Activated T-helper 1 cell treated with Interleukin-2 at 50 U/mL for 16 hours (primary cell): ENCODE measurements around the gene RPGR.

Experiments used
- DNase-seq: peaks from one replicate; pipeline ENCODE4 v3.0.0-alpha.2; 2020; ENCODE audit warnings: low read depth

RPGR gene

DNA sequence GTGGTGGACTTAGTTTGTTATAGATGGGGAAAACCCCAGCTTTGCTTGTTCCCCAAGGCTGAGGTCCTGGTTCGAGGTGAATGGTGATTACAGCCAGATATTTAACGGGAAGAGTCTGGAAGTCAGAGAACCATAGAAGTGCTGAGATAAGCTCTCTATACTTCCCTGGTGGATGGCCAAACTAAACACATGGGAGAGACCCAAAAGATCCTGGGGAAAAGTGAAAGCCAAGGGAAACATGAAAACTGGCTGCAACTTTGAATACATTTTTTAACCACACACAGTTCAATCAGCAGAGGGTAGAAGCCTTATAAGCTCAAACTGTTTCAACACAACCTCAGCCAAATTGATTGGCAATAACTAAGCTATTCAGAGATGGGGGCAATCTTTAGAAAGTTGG lies 77.3 kb downstream of the RPGR start:
- DNase-seq, result no peak

GRCh38 chrX:38247051-38247450 lies 80.3 kb downstream of the RPGR start:
- DNase-seq, result no peak

DNA sequence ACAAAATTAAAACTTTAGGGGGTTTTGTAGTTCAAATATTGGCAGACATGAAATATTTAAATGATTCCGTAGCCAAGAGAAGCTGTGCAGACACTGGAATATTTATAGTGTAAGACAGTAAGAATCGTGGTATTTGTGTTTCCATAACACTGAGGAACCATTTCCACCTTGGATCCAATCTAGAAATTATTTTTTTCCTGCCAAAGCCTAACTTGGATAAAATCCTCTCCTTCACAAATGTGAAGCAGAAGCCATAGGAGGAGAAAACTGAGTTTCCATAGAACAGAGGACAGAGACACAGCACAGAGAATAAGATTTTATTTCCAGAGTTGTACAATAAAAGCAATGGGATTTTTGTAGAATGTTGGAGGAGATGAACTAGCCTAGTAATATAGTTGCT lies 86.8 kb downstream of the RPGR start:
- no peak for DNase-seq

DNA sequence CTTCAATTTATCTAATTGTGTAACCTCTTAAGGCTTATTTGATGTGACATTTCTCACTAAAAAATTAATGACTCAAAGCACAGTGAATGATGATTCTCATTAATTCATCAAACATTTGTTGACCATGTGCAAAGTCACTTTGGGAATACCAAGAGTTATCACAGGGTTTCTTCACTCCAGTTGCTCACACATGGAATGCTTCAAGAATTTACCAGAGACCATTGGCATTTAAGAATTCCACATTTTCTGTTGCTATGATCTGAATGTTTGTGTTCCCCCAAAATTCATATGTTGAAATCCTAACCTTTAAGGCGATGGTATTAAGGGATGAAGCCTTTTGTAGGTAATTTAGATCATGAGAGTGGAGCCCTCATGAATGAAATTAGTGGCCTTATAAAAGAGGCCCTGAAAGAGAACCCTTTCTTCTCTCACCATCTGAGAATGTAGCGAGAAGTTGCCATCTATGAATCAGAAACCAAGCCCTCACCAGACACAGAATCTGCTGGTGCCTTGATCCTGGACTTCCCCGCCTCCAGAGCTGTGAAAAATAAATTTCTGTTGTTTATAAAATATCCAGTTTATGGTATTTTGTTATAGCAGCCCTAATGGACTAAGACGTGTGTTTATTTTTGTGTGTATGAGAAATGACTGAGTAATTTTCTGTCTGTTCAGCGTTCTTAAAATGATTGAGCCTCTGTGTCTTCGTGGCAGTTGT lies 90.3 kb downstream of the RPGR start:
- no peak for DNase-seq

GRCh38 chrX:38233891-38234667 lies 93.2 kb downstream of the RPGR start:
- DNase-seq, result no peak

- no peak for DNase-seq
Observed at GRCh38 chrX:38232079-38232686, 95.1 kb downstream of the RPGR start.

DNA sequence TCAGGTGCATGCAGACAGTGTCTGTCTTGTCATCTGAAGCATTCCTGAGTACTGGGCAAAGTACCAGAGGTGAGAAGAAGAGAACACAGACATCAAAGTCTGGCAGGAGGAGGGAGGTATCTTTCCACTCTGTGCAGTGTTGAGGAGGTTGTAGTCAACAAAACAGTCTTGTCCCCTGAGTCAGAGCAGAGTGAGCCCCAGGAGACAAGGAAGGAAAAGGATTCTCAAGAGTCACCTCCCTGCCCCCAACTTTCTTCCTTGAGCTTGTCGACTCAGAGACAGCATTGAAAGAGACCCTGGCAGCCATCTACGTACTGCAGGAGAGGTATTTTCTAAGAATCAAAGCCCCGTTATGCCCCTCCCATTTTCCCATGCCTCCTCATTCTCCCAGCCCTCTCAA lies 102.2 kb downstream of the RPGR start:
- DNase-seq, result no peak

GRCh38 chrX:38224160-38224559 lies 103.1 kb downstream of the RPGR start:
- no peak for DNase-seq

GRCh38 chrX:38221391-38221929 lies 105.8 kb downstream of the RPGR start:
- no peak for DNase-seq

DNA sequence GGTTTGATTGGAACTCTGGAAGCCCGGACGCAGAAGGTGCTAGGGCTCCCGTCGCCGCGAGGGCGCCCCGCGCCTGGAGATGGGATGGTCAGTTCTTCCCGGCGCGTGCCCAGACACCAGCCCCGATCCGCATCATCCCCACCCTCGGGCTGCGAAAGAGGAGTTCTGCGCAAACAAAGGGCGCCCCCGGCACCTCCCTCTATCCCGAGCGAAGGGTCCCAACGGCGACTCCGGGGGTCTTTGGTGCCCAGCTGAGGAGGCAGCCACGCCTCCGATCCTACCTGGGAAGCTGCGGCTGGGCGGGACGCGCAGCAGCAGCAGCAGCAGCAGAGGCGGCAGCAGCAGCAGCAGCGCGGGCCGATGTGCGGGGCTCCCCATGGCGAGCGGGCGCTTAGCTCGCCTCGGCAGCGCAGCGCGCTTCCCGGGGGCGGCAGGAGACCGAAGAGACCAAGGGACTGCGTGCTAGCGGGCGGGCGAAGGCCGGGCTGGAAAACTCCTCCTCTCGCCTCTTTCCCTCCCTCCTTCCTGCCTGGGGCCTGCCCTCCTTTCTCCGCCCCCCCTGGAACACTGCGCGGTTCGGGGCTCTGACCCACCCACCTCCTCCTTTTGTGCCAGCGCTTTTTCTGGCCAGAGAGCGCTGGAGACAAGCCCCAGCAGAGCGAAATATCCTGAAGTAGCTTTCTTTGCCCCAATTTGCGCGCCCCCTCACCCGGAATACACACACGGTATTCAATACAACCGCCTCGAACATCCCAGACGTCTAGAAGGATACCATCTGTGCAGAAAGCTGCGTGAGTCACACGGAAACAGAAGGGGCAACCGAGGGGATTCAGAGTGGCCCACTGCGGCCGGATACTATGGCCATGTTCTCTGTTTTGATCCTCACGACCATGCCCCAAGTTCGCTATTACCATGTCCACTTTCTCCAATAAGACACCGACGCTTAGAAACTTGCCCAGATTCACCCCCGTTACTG lies 106.6 kb downstream of the RPGR start, which contains the start of gene SRPX:
TSS of gene SRPX (minus strand) at position 457 of the 976 bp plus-strand sequence. CDS start at position 378, 79 bp downstream.
- no peak for DNase-seq

GRCh38 chrX:38220024-38220414 lies 107.3 kb downstream of the RPGR start:
- no peak for DNase-seq
